Kidney epithelial cell (primary cell): Measurements from ENCODE around the gene CALCR. TPM values are rescaled to one million over a fixed set of nuclear protein-coding genes. Genes with fewer than 3 reads are reported as not detected.

Experiments used
- DNase-seq: peaks from one replicate; pipeline ENCODE4 v3.0.0-alpha.2; 2010; ENCODE audit warnings: low read depth
- H3K27me3 ChIP-seq: 2 replicates; pipeline ENCODE4 v1.6.0; 2011; ENCODE audit warnings: low read length; ENCODE audit not compliant: control insufficient read depth, insufficient read depth
- H3K36me3 ChIP-seq: 2 replicates; pipeline ENCODE4 v1.5.1; 2011; ENCODE audit warnings: low read length; ENCODE audit not compliant: control insufficient read depth, insufficient read depth
- H3K4me3 ChIP-seq: 2 replicates; pipeline ENCODE4 v1.5.1; 2011; ENCODE audit warnings: low read depth, mild to moderate bottlenecking, control low read depth, low read length
- total RNA-seq: library from RNA; depleted of rRNA; stranded (reverse); fragments of >200 nt; gene quantifications from 2 replicates; pipeline ENCODE4 v1.2.3, GENCODE V29; 2015
- TF ChIP-seq, protein P1 (sequence below): IDR thresholded peaks from 2 replicates; pipeline ENCODE4 v1.5.1; 2011; ENCODE audit warnings: mild to moderate bottlenecking, moderate library complexity, low read length, control low read depth, inconsistent platforms; ENCODE audit not compliant: insufficient read depth, poor library complexity, severe bottlenecking

The CALCR gene
- total RNA-seq, 1 donor from 2014 or later = not detected

GRCh38 chr7:93375603-93376002, 198.9 kb downstream of the CALCR start:
- Histone ChIP-seq H3K36me3 (no peaks in the 10 kb centered on the region), H3K27me3 (peaks cover 2% of the 10 kb centered on the region), H3K4me3 (no peak overlapping the region)
- TF ChIP-seq, protein P1, sequence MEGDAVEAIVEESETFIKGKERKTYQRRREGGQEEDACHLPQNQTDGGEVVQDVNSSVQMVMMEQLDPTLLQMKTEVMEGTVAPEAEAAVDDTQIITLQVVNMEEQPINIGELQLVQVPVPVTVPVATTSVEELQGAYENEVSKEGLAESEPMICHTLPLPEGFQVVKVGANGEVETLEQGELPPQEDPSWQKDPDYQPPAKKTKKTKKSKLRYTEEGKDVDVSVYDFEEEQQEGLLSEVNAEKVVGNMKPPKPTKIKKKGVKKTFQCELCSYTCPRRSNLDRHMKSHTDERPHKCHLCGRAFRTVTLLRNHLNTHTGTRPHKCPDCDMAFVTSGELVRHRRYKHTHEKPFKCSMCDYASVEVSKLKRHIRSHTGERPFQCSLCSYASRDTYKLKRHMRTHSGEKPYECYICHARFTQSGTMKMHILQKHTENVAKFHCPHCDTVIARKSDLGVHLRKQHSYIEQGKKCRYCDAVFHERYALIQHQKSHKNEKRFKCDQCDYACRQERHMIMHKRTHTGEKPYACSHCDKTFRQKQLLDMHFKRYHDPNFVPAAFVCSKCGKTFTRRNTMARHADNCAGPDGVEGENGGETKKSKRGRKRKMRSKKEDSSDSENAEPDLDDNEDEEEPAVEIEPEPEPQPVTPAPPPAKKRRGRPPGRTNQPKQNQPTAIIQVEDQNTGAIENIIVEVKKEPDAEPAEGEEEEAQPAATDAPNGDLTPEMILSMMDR = no peak
- DNase-seq = no peak
